HG03354 (cell line): ENCODE results near the gene MPI.

ENCODE experiments used
- ATAC-seq: cut with Tn5 transposase; IDR thresholded peaks from one replicate; pipeline ENCODE4 v1.9.1; 2021; ENCODE audit warnings: mild to moderate bottlenecking; ENCODE audit not compliant: unreplicated experiment, poor library complexity, severe bottlenecking

MPI gene, protein sequence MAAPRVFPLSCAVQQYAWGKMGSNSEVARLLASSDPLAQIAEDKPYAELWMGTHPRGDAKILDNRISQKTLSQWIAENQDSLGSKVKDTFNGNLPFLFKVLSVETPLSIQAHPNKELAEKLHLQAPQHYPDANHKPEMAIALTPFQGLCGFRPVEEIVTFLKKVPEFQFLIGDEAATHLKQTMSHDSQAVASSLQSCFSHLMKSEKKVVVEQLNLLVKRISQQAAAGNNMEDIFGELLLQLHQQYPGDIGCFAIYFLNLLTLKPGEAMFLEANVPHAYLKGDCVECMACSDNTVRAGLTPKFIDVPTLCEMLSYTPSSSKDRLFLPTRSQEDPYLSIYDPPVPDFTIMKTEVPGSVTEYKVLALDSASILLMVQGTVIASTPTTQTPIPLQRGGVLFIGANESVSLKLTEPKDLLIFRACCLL

DNA sequence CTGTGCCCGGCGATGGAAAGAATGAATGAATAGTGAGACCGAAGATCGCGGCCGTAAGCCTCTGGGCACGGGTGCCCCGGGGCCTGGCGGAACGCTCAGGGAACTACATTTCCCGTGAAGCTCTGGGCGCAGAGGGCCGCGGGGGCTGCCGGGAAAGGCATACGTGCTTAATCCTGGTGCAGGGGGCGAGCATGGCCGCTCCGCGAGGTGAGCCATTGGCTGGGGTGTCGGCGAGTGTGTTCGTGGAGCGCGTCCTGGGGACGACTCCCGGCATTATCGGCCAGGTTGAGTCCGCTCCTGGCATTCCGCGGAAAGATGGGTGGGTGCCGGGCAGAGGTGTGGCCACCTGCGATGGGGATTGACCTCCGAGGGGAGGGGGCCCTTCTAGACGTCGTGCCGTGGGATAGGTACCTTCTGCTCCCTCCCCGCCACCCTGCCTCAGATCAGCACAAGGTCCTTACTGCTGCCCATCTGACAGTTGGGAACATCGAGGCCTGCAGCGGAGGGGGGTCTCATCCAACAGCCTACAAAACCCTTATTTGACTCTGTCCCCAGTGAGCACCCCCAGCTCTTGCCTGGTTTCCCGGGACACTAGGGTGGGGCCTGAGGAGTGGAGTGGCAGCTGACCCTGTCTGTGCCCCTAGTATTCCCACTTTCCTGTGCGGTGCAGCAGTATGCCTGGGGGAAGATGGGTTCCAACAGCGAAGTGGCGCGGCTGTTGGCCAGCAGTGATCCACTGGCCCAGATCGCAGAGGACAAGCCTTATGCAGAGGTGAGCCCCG, at the start of gene MPI:
Gene MPI, plus strand, starts transcription at position 160 of the 782 bp plus-strand sequence. Its CDS starts 32 bp downstream, at position 192.
- peak; percentile 96 for ATAC-seq

DNA sequence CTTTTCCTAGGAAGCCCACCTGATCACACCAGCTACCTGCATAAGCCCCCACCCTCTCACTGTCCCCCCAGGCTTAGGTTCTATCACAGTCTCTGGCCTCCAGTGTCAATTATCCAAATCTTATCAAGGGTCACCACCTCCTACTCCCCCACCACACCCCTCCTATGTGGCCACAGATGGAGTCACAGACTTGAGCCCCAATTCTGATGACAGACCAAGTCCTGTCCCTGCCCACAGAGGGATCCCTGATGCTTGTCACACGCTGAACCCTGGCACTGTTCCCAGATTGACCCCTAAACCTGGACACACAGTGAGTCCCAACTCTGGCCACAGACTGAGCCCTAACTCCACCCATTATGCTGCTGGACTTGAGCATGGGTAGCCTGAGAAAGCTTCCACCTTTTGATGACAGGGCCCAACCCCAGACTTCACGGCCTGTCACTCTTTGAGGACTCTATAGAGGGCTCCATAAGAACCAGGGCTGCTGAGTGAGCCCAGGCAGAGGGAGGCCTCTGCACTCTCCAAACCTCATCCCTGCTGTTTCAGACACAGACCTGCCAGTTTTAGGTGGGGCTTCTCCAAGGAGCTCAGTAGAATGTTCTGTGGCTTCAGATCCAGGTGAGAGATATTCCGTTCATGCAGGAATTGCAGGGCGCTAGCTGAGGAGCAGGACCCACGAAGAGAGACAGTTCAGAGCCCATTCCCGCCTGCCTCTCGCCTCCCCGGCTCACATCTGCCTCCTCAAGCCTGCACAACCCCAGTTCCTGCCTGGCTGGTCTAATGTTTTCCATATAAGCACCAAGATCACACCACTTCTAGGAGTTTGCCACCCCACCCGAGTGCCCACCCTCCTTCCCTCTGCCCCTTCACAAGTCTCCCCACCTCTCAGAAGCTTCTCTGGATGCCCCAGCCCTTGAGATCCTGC, 48.7 kb upstream of the MPI start:
- ATAC-seq: no peak

DNA sequence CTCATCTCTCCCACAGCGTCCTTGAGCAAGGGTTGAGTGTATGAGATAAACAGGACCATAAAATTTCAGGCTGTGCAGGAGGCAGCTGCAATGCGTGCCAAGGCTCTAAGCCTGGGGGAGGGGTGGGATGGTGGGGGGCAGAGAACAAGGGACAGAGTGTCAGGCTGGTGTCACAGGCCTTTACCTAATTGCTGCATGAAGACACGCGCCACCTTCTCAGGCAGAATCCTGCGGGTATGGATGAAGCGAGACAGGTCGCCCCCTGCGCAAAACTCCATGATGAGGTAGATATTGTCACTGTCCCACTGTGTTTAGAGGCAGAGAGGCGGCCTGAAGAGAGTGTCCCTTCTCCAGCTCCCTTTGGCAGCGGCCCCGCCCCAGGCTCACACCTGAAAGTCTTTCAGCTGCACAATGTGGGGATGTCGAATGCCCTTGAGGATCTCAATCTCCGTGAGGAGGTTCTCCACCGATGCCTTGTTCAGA, 47.9 kb upstream of the MPI start:
- no peak for ATAC-seq

DNA sequence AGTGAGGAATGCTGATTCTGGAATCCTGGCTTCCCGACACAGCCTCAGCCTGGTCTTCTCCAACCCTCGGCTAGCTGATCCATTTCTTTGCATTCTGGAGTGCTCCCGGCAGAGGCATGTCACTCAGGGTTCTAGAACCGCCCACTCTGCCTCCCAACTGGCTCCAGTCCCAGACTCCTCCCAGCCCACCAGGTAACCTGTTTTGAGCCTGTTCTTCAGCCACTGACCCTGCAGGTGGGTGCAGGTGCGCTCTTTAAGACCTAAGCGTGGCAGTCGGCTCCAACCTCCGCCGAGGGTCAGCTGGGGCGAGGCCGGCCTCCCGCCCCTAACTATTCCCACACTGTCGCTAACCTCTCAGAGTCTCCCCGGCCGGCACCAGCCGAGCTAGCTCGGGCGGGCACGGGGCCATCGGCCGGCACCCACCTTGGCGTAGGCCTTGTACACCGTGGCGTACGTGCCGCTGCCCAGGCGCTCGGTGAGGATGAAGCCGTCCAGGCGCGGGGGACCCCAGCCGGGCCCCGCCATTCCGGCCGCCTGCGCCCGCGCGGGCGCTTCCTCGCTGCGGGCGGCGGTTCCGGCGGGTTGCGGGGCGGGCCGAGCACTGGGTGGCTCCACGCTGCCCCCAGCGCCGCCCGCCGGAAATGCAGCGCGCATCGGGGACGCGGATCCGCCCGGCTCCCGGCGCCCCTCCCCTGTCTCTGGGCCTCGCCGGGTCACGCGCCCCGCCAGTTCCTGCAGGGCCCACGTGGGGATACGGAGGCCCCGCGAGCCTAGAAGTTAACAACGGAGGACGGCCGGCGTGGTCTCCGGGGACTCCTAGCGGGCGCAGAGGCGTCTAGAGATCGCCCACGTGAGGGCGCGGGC, 47.0 kb upstream of the MPI start, which contains the start of gene ULK3:
Gene ULK3, minus strand, starts transcription at position 576 of the 864 bp plus-strand sequence. Its CDS starts 51 bp downstream, at position 525.
- ATAC-seq: peak; percentile 87

DNA sequence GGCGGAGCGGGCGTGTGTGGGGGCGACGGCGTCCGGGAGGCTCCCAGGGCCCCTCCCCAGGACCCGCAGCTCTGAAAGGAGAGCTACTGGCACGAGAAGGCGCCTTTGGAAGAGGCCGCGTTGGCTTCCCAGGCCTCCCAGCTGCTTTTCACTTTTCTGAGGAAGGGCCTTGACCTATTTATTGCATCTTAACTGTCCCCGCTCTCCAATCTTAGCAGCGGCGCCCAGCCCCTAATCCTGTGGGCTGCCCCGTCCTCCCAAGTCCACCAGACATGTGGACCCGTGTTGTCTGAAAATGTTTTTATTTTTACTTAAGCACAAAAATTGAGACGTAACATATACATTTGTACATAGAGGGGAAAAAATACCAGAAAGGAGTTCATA, 46.4 kb upstream of the MPI start:
- no peak for ATAC-seq

DNA sequence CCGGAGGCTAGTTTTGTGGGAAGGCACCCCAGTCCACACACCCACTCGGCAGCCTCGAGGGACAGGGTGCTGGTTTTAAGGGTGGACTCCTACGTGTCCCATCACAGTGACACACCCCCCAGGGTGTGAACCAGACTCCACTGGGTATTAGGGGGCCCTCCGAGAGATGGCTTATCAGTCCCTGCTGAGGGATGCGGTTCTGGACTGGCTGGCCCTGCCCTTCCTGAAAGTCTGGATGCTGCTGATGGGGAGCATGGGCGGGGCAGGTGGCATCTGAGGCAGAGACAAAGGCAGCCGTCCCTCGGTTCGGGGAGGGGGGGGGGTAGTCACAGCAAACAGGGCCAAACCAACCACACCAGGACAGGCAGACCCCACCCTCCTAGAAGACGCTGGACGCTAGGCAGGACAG, 45.9 kb upstream of the MPI start:
- ATAC-seq: no peak

DNA sequence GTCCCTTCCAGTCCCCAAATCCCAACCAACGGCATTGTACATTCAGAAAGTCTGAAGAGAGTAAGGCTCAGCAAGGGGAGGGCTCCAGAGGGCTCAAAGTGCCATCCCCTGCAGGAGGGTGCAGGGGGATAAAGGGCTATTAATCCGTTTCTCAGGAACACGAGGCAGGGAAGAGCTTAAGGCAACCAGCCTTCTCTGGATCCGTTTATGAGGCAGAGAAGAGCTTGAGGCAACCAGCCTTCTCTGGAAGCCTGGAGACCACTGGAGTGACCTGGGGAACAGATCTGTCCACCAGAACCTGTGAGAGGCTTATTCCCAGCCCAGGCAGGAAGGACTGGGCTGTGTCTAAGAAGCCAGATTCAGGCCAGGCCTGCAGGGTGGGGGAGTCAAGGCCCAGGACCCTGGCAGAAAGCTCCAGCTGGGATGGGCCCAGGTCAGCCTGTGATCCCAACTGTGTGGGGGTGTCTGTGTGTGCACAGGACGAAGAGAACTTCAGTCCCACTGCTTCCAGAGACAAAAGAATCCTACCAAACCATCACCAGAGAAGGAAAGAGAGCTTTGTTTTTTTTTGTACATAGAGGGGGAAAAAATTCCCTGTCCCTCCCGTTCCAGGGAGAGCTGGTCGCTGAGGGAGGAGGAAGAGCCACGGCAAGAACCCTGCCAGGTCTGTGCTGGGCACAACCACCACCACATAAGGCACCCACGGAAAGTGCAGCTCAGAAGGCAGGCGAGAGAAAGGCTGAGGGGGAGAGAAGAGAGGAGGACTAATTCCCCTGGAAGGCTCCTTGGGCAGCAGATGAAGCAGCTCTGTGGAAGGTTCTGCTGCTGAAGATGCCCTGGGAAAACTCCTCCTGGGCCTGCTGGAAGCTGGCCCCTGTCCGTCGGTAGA, 45.3 kb upstream of the MPI start:
- no peak for ATAC-seq

DNA sequence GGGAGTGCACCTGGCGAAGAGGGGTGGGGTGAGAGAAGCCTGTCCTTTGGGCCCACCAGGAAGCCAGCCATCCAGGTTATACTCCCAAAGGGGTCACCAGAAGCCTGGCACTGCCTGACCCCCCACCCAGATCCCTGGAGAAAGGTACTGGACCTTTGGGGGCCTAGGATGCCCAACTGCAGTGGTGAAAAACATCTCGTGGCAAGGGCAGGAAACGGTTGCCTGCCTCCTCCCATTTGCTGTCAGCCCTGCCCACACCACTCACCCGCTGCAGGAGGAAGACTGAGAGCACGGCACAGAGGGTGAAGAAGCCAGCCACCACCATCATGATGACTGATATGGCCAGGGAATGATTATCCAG, 44.7 kb upstream of the MPI start:
- no peak for ATAC-seq

DNA sequence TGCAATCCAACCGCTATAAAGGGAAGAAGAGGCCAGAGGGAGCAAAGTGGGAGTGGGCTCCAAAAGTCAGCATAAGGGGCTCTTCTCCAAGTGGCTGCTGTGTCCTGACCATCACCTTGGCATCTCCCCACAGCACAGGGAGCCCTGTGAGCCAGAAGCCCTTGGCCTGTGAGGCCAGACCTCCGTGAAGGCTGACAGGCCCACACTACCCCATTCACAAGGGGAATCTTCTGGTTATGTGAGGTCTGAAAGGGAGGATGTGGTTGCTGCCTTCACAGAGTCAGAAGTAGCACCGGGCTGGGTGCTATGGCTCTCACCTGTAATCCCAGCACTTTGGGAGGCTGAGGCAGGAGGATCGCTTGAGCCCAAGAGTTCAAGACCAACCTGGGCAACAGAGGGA, 44.3 kb upstream of the MPI start:
- no peak for ATAC-seq

DNA sequence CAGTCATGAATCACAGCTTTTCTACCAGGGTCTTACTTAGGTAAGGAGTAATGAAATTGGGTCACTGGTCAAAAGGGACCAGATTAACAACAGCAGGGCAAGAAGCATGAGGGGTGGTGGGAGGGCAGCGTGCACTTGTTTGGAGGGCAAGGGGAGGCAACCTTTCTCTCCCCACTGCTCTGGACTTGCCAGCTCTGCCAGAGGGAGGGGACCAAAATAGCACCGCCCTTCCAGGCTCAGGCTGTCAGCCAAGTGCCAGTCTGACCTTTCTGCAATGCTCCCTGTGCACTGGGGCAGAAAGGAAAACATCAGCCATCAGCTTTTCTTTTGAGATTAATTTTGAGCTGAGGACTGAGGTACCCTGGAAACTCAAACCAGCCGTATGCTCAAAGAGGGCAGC, 42.4 kb upstream of the MPI start:
- ATAC-seq: no peak

DNA sequence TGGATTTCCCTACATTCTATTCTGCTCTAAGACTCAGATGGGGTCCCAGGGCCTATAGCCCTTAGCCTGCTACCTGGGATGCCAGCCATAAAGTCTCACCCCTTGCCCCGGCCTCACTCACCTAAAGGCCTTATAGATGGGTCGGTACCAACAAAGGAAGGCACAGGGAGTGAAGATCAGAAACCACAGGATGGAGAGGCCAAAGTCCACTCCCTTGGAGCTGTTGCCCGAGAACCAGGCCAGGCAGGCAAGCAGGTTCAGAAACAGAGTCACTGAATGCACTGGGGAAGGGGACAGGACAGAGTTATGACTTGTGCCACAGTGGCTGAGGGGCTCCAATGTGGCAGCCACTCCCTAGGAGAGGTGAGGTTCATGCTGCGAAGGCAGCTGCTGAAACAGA, 39.4 kb upstream of the MPI start:
- no peak for ATAC-seq

DNA sequence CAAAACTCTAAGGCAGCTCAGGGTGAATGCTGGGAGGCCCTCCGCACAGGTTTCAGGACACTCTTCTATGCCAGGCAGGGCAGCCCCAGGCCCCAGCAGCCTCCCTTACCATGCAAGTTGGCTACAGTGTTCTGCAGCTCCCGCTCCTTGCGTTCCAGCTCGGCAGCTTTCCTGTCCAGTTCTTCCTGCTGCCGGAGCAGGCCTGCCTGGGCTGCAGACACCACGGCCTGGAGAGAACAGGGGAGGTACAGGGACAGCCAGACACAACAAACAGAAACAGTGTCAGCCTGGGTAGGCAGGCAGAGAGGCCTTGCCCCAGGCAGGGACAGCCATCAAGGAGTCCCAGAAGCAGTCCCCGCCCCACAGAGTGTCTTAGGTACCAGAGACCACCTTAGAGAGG, 37.9 kb upstream of the MPI start:
- no peak for ATAC-seq

DNA sequence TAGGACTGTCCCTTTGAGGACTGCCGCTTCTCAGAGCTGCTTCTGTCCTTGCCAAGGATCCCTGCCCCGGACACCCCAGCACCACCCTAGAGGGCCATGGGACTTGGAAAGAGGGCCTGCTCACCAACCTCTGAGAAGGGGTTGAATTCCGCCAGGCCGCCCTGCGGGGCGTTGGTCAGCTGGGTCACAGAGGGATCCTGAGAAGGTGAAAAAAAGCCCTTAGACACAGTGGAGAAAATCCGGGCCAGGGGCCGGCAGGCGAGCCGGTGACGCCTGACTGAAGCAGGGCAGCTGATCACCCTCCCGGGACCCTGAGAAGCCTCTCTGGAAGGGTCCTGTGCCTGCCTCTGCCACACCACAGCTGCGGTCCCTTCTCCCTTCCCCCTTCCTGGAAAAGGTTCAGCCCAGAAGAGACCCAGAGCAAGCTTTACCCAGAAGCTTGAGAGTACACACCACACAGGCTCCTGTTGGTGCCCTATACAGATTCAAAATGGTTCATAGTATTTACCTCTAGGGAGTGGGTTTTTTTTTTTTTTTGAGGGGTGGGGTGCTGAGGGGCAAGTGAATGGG, 35.3 kb upstream of the MPI start:
- ATAC-seq: no peak

DNA sequence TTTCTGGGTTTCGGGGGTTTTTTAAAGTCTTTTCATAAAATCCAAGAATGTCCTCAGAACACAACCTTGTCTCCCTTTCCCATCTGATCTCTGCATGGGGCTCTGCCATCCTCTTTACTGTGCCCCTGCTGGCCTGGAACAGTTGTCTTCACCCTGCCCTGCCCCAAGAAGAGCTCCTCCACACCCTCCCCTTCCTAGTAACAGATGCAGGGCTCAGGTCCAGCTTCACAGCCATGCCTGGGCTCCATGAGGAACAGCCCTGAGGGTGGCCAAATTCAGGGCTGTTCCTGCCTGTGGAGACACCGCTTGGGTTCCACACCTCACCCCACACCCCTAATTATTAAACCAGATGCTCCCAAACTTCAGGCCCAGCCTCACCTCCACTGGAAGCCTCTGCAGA, 34.0 kb upstream of the MPI start:
- ATAC-seq: no peak

DNA sequence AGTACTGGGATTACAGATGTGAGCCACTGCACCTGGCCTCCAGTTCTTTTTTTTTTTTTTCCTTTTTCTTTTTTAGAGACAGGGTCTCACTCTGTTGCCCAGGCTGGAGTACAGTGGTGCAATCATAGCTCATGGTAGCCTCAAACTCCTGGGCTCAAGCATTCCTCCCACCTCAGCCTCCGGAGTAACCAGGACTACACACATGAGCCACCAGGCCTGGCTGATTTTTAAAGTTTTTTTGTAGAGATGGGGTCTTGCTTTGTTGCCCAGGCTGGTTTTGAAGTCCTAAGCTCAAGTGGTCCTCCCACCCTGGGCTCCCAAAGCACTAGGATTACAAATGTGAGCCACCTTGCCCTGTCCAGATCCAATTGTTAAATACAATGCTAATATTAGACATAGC, 33.3 kb upstream of the MPI start:
- no peak for ATAC-seq

DNA sequence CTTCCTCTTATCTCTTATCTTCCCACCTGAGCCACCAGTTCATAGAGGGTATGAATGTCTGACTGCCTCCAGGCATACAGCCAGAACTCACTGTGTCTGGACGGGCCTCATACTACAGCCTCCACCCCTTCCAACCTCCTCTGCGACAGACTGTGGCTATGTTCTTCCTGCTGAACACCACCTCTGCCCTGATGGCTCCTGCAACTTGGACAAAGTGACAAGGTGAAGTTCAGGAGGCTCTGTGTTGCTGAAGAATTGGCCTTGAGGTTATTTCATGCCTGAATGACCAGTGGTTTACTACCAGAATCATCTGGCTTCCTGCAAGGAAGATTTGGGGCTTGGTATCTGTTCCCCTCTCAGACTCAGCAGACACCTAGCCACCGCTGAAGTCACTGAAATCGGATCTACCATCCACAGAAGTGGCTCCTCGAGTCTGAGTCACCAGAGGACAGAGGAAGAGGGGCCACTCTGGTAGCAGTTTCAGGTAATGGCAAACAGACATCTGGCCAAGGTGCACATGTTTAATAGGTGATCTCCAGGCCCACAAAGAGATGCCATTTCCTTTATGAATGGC, 32.7 kb upstream of the MPI start:
- peak; percentile 88 for ATAC-seq

DNA sequence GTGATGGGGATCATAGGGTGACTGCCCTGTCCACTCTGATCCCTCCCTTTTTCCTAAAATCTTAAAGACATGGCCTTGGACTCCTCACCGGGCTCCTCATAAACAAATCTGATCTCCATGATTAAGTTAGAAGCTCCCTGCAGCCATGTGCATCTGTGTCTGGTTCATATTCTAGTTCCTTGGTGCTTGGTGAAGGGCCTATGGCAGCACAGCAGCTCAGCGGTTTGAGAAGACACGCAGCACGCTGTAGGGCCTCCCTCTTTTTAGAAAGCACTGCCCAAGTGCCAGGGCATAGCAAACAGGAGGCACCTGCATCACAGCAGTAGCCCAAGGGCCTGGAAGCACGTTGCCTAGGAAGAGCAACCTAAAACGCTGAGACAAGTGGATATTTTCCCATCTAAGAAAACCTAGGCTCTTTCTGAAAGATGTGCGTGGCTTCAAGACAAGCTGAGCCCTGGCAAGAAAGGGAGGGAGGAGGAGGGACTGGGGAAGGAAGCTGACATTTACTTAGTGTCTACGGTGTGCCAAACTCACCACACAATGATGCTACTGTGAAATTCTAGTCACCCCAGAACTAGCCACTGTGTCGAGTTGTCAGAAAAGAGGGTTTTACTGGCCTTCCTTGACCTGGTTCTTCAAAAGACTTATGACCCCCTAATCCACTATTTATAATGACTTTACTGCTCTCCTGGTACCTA, 32.0 kb upstream of the MPI start:
- ATAC-seq: no peak
